ENCODE measurements around the gene FIBP.

Gene FIBP

GRCh38 chr11:65912845-65913244 is 24.6 kb upstream of the FIBP start:
- H3K27ac ChIP-seq (ENCODE audit: low read depth, low read length): no peak overlapping the region
- peaks cover 34% of the 10 kb centered on the region for H3K4me1 ChIP-seq (ENCODE audit: control insufficient read depth, insufficient read depth, low read length)
- no peak overlapping the region for H3K4me3 ChIP-seq (ENCODE audit: low read depth, low read length)
- no peaks in the 10 kb centered on the region for H3K36me3 ChIP-seq (ENCODE audit: control insufficient read depth, insufficient read depth, low read length)
- H3K27me3 ChIP-seq (ENCODE audit: control insufficient read depth, insufficient read depth, low read length): peaks cover 9% of the 10 kb centered on the region
- H3K9ac ChIP-seq (ENCODE audit: low read length): no peak overlapping the region
- H3K9me3 ChIP-seq (ENCODE audit: control insufficient read depth, insufficient read depth, low read depth, low read length): no peaks in the 10 kb centered on the region

GRCh38 chr11:65911682-65912568 is 23.7 kb upstream of the FIBP start:
- Histone ChIP-seq H3K9me3 (ENCODE audit: control insufficient read depth, insufficient read depth, low read depth, low read length) (no peaks in the 10 kb centered on the region), H3K9ac (ENCODE audit: low read length) (peak overlapping the region; percentile 42), H3K4me1 (ENCODE audit: control insufficient read depth, insufficient read depth, low read length) (peaks cover 27% of the 10 kb centered on the region), H3K27ac (ENCODE audit: low read depth, low read length) (no peak overlapping the region), H3K27me3 (ENCODE audit: control insufficient read depth, insufficient read depth, low read length) (peaks cover 13% of the 10 kb centered on the region), H3K36me3 (ENCODE audit: control insufficient read depth, insufficient read depth, low read length) (no peaks in the 10 kb centered on the region), H3K4me3 (ENCODE audit: low read depth, low read length) (no peak overlapping the region)

GRCh38 chr11:65907878-65908277 is 19.6 kb upstream of the FIBP start:
- Histone ChIP-seq H3K9ac (ENCODE audit: low read length) (no peak overlapping the region), H3K27ac (ENCODE audit: low read depth, low read length) (no peak overlapping the region), H3K36me3 (ENCODE audit: control insufficient read depth, insufficient read depth, low read length) (no peaks in the 10 kb centered on the region), H3K27me3 (ENCODE audit: control insufficient read depth, insufficient read depth, low read length) (peaks cover 15% of the 10 kb centered on the region), H3K4me3 (ENCODE audit: low read depth, low read length) (no peak overlapping the region), H3K9me3 (ENCODE audit: control insufficient read depth, insufficient read depth, low read depth, low read length) (no peaks in the 10 kb centered on the region), H3K4me1 (ENCODE audit: control insufficient read depth, insufficient read depth, low read length) (peaks cover 20% of the 10 kb centered on the region)

- peaks cover 14% of the 10 kb centered on the region for H3K4me1 ChIP-seq (ENCODE audit: control insufficient read depth, insufficient read depth, low read length)
- no peak overlapping the region for H3K27ac ChIP-seq (ENCODE audit: low read depth, low read length)
- H3K36me3 ChIP-seq (ENCODE audit: control insufficient read depth, insufficient read depth, low read length): no peaks in the 10 kb centered on the region
- H3K9me3 ChIP-seq (ENCODE audit: control insufficient read depth, insufficient read depth, low read depth, low read length): no peaks in the 10 kb centered on the region
- H3K4me3 ChIP-seq (ENCODE audit: low read depth, low read length): no peak overlapping the region
- no peak overlapping the region for H3K9ac ChIP-seq (ENCODE audit: low read length)
- peaks cover 27% of the 10 kb centered on the region for H3K27me3 ChIP-seq (ENCODE audit: control insufficient read depth, insufficient read depth, low read length)
These were observed 18.3 kb upstream of the FIBP start for GRCh38 chr11:65906602-65907001.

- Histone ChIP-seq H3K4me1 (ENCODE audit: control insufficient read depth, insufficient read depth, low read length) (peaks cover 11% of the 10 kb centered on the region; the same call in 1 of the 2 replicates), H3K27me3 (ENCODE audit: control insufficient read depth, insufficient read depth, low read length) (peaks cover 46% of the 10 kb centered on the region), H3K9me3 (ENCODE audit: control insufficient read depth, insufficient read depth, low read depth, low read length) (no peaks in the 10 kb centered on the region), H3K4me3 (ENCODE audit: low read depth, low read length) (peak overlapping the region; percentile 1; the same call in 1 of the 2 replicates), H3K9ac (ENCODE audit: low read length) (peak overlapping the region; percentile 36), H3K27ac (ENCODE audit: low read depth, low read length) (no peak overlapping the region), H3K36me3 (ENCODE audit: control insufficient read depth, insufficient read depth, low read length) (no peaks in the 10 kb centered on the region)
These were observed 15.4 kb upstream of the FIBP start for GRCh38 chr11:65903715-65904114.

GRCh38 chr11:65903068-65903481 is 14.8 kb upstream of the FIBP start:
- Histone ChIP-seq H3K9ac (ENCODE audit: low read length) (peak overlapping the region; percentile 44), H3K9me3 (ENCODE audit: control insufficient read depth, insufficient read depth, low read depth, low read length) (no peaks in the 10 kb centered on the region), H3K4me3 (ENCODE audit: low read depth, low read length) (peak overlapping the region; percentile 21; the same call in 1 of the 2 replicates), H3K27me3 (ENCODE audit: control insufficient read depth, insufficient read depth, low read length) (peaks cover 49% of the 10 kb centered on the region), H3K4me1 (ENCODE audit: control insufficient read depth, insufficient read depth, low read length) (peaks cover 14% of the 10 kb centered on the region; the same call in 1 of the 2 replicates), H3K27ac (ENCODE audit: low read depth, low read length) (no peak overlapping the region), H3K36me3 (ENCODE audit: control insufficient read depth, insufficient read depth, low read length) (no peaks in the 10 kb centered on the region)

GRCh38 chr11:65900899-65901180 is 12.6 kb upstream of the FIBP start:
- Histone ChIP-seq H3K27ac (ENCODE audit: low read depth, low read length) (no peak overlapping the region), H3K27me3 (ENCODE audit: control insufficient read depth, insufficient read depth, low read length) (peaks cover 43% of the 10 kb centered on the region), H3K4me3 (ENCODE audit: low read depth, low read length) (peak overlapping the region; percentile 97; the same call in 1 of the 2 replicates), H3K36me3 (ENCODE audit: control insufficient read depth, insufficient read depth, low read length) (peaks cover 12% of the 10 kb centered on the region), H3K9ac (ENCODE audit: low read length) (no peak overlapping the region), H3K9me3 (ENCODE audit: control insufficient read depth, insufficient read depth, low read depth, low read length) (no peaks in the 10 kb centered on the region), H3K4me1 (ENCODE audit: control insufficient read depth, insufficient read depth, low read length) (peaks cover 14% of the 10 kb centered on the region; the same call in 1 of the 2 replicates)

GRCh38 chr11:65900125-65900898 is 12.0 kb upstream of the FIBP start, which contains the start of gene FOSL1:
FOSL1 (minus strand) TSS chr11:65900388; CDS start chr11:65900339, 49 bp downstream.
- peak within 1 kb of the TSS; percentile 97 for H3K4me3 ChIP-seq (ENCODE audit: low read depth, low read length)
- H3K9ac ChIP-seq (ENCODE audit: low read length): peak within 1 kb of the TSS; percentile 98
- peaks cover 17% of the 10 kb centered on the region for H3K36me3 ChIP-seq (ENCODE audit: control insufficient read depth, insufficient read depth, low read length)
- no peaks in the 10 kb centered on the region for H3K9me3 ChIP-seq (ENCODE audit: control insufficient read depth, insufficient read depth, low read depth, low read length)
- peak within 1 kb of the TSS; percentile 78; the same call in 1 of the 2 replicates for H3K27ac ChIP-seq (ENCODE audit: low read depth, low read length)
- peaks cover 43% of the 10 kb centered on the region for H3K27me3 ChIP-seq (ENCODE audit: control insufficient read depth, insufficient read depth, low read length)
- peaks cover 14% of the 10 kb centered on the region; the same call in 1 of the 2 replicates for H3K4me1 ChIP-seq (ENCODE audit: control insufficient read depth, insufficient read depth, low read length)

- H3K4me1 ChIP-seq (ENCODE audit: control insufficient read depth, insufficient read depth, low read length): peaks cover 14% of the 10 kb centered on the region; the same call in 1 of the 2 replicates
- no peaks in the 10 kb centered on the region for H3K9me3 ChIP-seq (ENCODE audit: control insufficient read depth, insufficient read depth, low read depth, low read length)
- peak overlapping the region; percentile 97 for H3K4me3 ChIP-seq (ENCODE audit: low read depth, low read length)
- H3K9ac ChIP-seq (ENCODE audit: low read length): peak overlapping the region; percentile 98
- peaks cover 43% of the 10 kb centered on the region for H3K27me3 ChIP-seq (ENCODE audit: control insufficient read depth, insufficient read depth, low read length)
- H3K36me3 ChIP-seq (ENCODE audit: control insufficient read depth, insufficient read depth, low read length): peaks cover 18% of the 10 kb centered on the region
- H3K27ac ChIP-seq (ENCODE audit: low read depth, low read length): peak overlapping the region; percentile 78; the same call in 1 of the 2 replicates
These were observed 11.3 kb upstream of the FIBP start for GRCh38 chr11:65899356-65900124.

- peaks cover 43% of the 10 kb centered on the region for H3K27me3 ChIP-seq (ENCODE audit: control insufficient read depth, insufficient read depth, low read length)
- no peaks in the 10 kb centered on the region for H3K9me3 ChIP-seq (ENCODE audit: control insufficient read depth, insufficient read depth, low read depth, low read length)
- H3K36me3 ChIP-seq (ENCODE audit: control insufficient read depth, insufficient read depth, low read length): peaks cover 18% of the 10 kb centered on the region
- no peak overlapping the region; the same call in 1 of the 2 replicates for H3K27ac ChIP-seq (ENCODE audit: low read depth, low read length)
- H3K9ac ChIP-seq (ENCODE audit: low read length): peak overlapping the region; percentile 98
- peaks cover 18% of the 10 kb centered on the region; the same call in 1 of the 2 replicates for H3K4me1 ChIP-seq (ENCODE audit: control insufficient read depth, insufficient read depth, low read length)
- H3K4me3 ChIP-seq (ENCODE audit: low read depth, low read length): peak overlapping the region; percentile 97
These were observed 10.5 kb upstream of the FIBP start for GRCh38 chr11:65898656-65899355.
